ENCODE results near the gene SPAG6. TPM values are rescaled to one million over a fixed set of nuclear protein-coding genes. Genes with fewer than 3 reads are reported as not detected.

Gene SPAG6
- total RNA-seq, 1 experiment from 2014 or later, result not detected

DNA sequence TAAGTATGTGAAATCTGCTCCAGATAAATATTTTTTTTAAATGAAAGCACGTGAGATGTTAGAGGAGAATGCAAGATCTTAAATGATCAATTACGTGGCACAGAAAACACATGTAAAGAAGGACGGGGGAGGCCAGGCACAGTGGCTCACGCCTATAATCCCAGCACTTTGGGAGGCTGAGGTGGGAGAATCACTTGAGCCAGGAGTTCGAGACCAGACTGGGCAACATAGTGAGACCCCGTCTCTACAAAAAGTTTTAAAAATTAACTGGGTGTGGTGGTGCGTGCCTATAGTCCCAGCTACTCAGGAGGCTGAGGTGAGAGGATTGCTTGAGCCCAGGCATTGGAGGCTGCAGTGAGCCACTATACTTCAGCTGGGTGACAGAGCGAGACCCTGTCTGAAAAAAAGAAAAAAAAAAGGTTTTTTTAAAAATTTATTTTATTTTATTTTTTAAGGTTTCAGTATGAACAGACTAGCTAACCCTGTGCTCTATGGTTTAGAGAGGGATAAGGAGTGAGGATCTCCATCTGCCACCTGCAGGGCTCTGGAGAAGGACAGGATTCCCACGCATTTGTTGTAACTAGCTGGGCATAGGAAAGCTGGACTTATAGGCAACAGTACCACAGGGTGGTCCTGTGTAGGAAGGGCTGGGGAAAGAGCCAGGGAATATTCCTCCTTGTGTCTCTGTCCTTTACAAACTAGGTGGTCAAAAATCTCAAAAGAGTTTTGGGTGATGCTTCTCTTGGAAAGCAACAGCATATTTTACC is 113.2 kb downstream of the SPAG6 start:
- no peaks in the 10 kb centered on the region for H3K27me3 ChIP-seq (ENCODE audit: insufficient read depth, low read depth)
- no peak overlapping the region for H3K4me3 ChIP-seq
- H3K4me2 ChIP-seq, result no peak overlapping the region
- no peak for DNase-seq
- ChIA-PET POLR2A (ENCODE audit: unreplicated experiment) (no interaction called here), CTCF (no interaction called here)
- no peaks in the 10 kb centered on the region for H3K4me1 ChIP-seq (replicated peaks; ENCODE audit: insufficient read depth)
- TF ChIP-seq EZH2 (IDR thresholded peaks at IDR 0.05; ENCODE audit: low read depth), result no peak
- TF ChIP-seq, protein P1, sequence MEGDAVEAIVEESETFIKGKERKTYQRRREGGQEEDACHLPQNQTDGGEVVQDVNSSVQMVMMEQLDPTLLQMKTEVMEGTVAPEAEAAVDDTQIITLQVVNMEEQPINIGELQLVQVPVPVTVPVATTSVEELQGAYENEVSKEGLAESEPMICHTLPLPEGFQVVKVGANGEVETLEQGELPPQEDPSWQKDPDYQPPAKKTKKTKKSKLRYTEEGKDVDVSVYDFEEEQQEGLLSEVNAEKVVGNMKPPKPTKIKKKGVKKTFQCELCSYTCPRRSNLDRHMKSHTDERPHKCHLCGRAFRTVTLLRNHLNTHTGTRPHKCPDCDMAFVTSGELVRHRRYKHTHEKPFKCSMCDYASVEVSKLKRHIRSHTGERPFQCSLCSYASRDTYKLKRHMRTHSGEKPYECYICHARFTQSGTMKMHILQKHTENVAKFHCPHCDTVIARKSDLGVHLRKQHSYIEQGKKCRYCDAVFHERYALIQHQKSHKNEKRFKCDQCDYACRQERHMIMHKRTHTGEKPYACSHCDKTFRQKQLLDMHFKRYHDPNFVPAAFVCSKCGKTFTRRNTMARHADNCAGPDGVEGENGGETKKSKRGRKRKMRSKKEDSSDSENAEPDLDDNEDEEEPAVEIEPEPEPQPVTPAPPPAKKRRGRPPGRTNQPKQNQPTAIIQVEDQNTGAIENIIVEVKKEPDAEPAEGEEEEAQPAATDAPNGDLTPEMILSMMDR (conservative IDR thresholded peaks at IDR 0.05), result no peak
- intact Hi-C loops (cut with micrococcal nuclease; ENCODE audit: unreplicated experiment), result no loop called here
- no TSS peak for BruUV-seq (replicated peaks)
- no peaks in the 10 kb centered on the region for H3K9me3 ChIP-seq (ENCODE audit: insufficient read depth, low read depth)
- H3F3A ChIP-seq (ENCODE audit: insufficient read depth, low read depth), result no peaks in the 10 kb centered on the region
- H3K79me2 ChIP-seq (ENCODE audit: low read depth), result no peaks in the 10 kb centered on the region
- H3K27ac ChIP-seq, result no peak overlapping the region
- no peaks in the 10 kb centered on the region for H3K36me3 ChIP-seq (ENCODE audit: low read depth)
- H3K9me2 ChIP-seq (ENCODE audit: insufficient read depth), result no peaks in the 10 kb centered on the region
- H2AFZ ChIP-seq, result no peak overlapping the region
- H4K20me1 ChIP-seq (ENCODE audit: insufficient read depth), result no peaks in the 10 kb centered on the region

DNA sequence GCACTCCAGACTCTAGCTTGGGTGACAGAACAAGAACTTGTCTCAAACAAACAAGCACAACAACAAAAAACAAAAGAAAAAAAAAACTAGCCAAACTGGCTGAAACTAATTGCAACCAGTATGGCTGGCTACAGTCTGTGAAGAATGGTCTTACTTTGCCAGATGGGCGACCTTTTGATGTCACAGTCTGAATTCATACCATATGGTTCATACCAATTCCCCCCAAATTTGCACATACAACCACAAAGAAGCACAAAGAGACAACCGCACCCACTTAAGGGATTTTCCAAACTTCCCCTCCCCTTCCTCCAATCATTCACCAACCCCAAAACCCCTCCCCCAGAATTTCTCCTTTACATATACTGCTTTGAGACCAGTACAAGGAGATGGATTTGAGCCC is 114.2 kb downstream of the SPAG6 start:
- H3K4me1 ChIP-seq (replicated peaks; ENCODE audit: insufficient read depth), result no peaks in the 10 kb centered on the region
- no peaks in the 10 kb centered on the region for H3F3A ChIP-seq (ENCODE audit: insufficient read depth, low read depth)
- no peaks in the 10 kb centered on the region for H3K36me3 ChIP-seq (ENCODE audit: low read depth)
- no peaks in the 10 kb centered on the region for H3K27me3 ChIP-seq (ENCODE audit: insufficient read depth, low read depth)
- TF ChIP-seq, protein P1 (conservative IDR thresholded peaks at IDR 0.05), result no peak
- TF ChIP-seq EZH2 (IDR thresholded peaks at IDR 0.05; ENCODE audit: low read depth), result no peak
- no peak for DNase-seq
- H3K9me2 ChIP-seq (ENCODE audit: insufficient read depth), result no peaks in the 10 kb centered on the region
- ChIA-PET CTCF (no interaction called here), POLR2A (ENCODE audit: unreplicated experiment) (no interaction called here)
- H3K9me3 ChIP-seq (ENCODE audit: insufficient read depth, low read depth), result no peaks in the 10 kb centered on the region
- no peak overlapping the region for H2AFZ ChIP-seq
- H3K27ac ChIP-seq, result no peak overlapping the region
- H3K79me2 ChIP-seq (ENCODE audit: low read depth), result no peaks in the 10 kb centered on the region
- H4K20me1 ChIP-seq (ENCODE audit: insufficient read depth), result no peaks in the 10 kb centered on the region
- H3K4me3 ChIP-seq, result no peak overlapping the region
- no TSS peak for BruUV-seq (replicated peaks)
- H3K4me2 ChIP-seq, result no peak overlapping the region
- intact Hi-C loops (cut with micrococcal nuclease; ENCODE audit: unreplicated experiment), result no loop called here

DNA sequence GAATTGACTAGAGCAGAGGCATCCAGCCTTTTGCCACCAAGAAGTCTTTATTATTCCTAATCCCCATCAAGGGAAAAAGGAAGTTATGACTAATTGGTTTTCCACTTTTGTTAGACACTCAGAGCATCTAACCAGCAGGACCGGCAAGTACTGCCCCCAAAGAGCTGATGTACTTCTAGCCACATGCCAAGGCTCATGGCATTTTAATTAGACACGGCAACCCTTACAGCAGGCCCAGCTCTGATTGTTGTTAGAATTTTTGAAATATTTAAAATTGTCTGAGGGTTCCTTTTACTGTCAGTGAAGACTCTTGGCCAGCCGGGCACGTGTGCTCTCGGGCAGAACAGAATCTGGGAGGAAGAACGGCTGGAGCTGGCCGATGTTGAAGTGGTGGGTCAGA is 114.8 kb downstream of the SPAG6 start:
- H3K9me3 ChIP-seq (ENCODE audit: insufficient read depth, low read depth), result no peaks in the 10 kb centered on the region
- H3K79me2 ChIP-seq (ENCODE audit: low read depth), result no peaks in the 10 kb centered on the region
- no peak for TF ChIP-seq EZH2 (IDR thresholded peaks at IDR 0.05; ENCODE audit: low read depth)
- TF ChIP-seq, protein P1 (conservative IDR thresholded peaks at IDR 0.05), result no peak
- intact Hi-C loops (cut with micrococcal nuclease; ENCODE audit: unreplicated experiment), result no loop called here
- no peak overlapping the region for H3K4me2 ChIP-seq
- no TSS peak for BruUV-seq (replicated peaks)
- no peak overlapping the region for H2AFZ ChIP-seq
- no peak for DNase-seq
- no peaks in the 10 kb centered on the region for H3K36me3 ChIP-seq (ENCODE audit: low read depth)
- no peaks in the 10 kb centered on the region for H3F3A ChIP-seq (ENCODE audit: insufficient read depth, low read depth)
- H3K27me3 ChIP-seq (ENCODE audit: insufficient read depth, low read depth), result no peaks in the 10 kb centered on the region
- ChIA-PET CTCF (no interaction called here), POLR2A (ENCODE audit: unreplicated experiment) (no interaction called here)
- H4K20me1 ChIP-seq (ENCODE audit: insufficient read depth), result no peaks in the 10 kb centered on the region
- H3K4me3 ChIP-seq, result no peak overlapping the region
- no peaks in the 10 kb centered on the region for H3K9me2 ChIP-seq (ENCODE audit: insufficient read depth)
- no peaks in the 10 kb centered on the region for H3K4me1 ChIP-seq (replicated peaks; ENCODE audit: insufficient read depth)
- no peak overlapping the region for H3K27ac ChIP-seq
